GM21390 (cell line): ENCODE results near the gene CSNK1E.

Source experiments
- ATAC-seq: cut with Tn5 transposase; IDR thresholded peaks from one replicate; pipeline ENCODE4 v1.9.1; 2021; ENCODE audit not compliant: unreplicated experiment

CSNK1E gene

GRCh38 chr22:38282397-38282796 lies 34.8 kb downstream of the CSNK1E start:
- ATAC-seq = no peak

GRCh38 chr22:38276166-38276565 lies 41.1 kb downstream of the CSNK1E start:
- no peak for ATAC-seq

GRCh38 chr22:38273135-38273826 lies 44.0 kb downstream of the CSNK1E start:
- no peak for ATAC-seq

- ATAC-seq = peak; percentile 68
Observed at GRCh38 chr22:38272373-38273134, 44.7 kb downstream of the CSNK1E start, which contains the start of gene TMEM184B. TSS of gene TMEM184B (minus strand) at chr22:38273010. CDS start at chr22:38247961, 25,049 bp downstream.

GRCh38 chr22:38271927-38272372 lies 45.3 kb downstream of the CSNK1E start:
- no peak for ATAC-seq

GRCh38 chr22:38271101-38271500 lies 46.1 kb downstream of the CSNK1E start:
- no peak for ATAC-seq

- ATAC-seq = no peak
Observed at GRCh38 chr22:38270091-38270992, 46.9 kb downstream of the CSNK1E start.

GRCh38 chr22:38269466-38269865 lies 47.8 kb downstream of the CSNK1E start:
- ATAC-seq = no peak

- ATAC-seq = no peak
Observed at GRCh38 chr22:38267086-38267485, 50.1 kb downstream of the CSNK1E start.

- no peak for ATAC-seq
Observed at GRCh38 chr22:38266120-38266519, 51.1 kb downstream of the CSNK1E start.

- ATAC-seq = no peak
Observed at GRCh38 chr22:38264322-38264843, 52.9 kb downstream of the CSNK1E start.

- no peak for ATAC-seq
Observed at GRCh38 chr22:38262051-38262795, 55.0 kb downstream of the CSNK1E start.

GRCh38 chr22:38260761-38261681 lies 56.2 kb downstream of the CSNK1E start:
- no peak for ATAC-seq

- ATAC-seq = no peak
Observed at GRCh38 chr22:38259370-38259769, 57.9 kb downstream of the CSNK1E start.

- no peak for ATAC-seq
Observed at GRCh38 chr22:38258895-38259294, 58.3 kb downstream of the CSNK1E start.

- no peak for ATAC-seq
Observed at GRCh38 chr22:38257650-38258250, 59.5 kb downstream of the CSNK1E start.

- ATAC-seq = no peak
Observed at GRCh38 chr22:38257181-38257580, 60.1 kb downstream of the CSNK1E start.

- no peak for ATAC-seq
Observed at GRCh38 chr22:38255697-38256096, 61.5 kb downstream of the CSNK1E start.

GRCh38 chr22:38251341-38251692 lies 65.9 kb downstream of the CSNK1E start:
- no peak for ATAC-seq
